Measurements from ENCODE around the gene CASP4. TPM values are rescaled to one million over a fixed set of nuclear protein-coding genes. Genes with fewer than 3 reads are reported as not detected.

CASP4 gene
- total RNA-seq, 1 experiment from 2014 or later, result 21.1 TPM

DNA sequence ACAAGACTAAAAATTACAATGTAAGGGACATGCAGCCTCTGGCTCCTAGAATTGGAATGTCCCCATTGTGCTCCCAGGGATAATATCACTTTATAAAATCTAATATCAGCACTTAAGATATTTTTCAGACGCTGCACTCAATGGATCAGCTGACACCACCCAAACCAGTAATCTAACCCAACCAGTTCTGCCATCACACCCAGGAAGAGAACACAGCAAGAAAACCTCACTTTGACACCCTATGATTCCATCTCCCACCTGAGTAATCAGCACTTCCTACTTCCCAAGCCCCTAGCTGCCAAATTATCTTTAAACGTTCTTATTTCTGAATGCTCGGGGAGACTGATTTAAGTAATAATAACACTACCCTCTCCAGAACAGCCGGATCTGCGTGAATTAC is 2.6 kb downstream of the CASP4 start:
- DNase-seq (ENCODE audit: low read depth, low spot score), result no peak
- ATAC-seq, result no peak
- no peaks in the 10 kb centered on the region for H3K79me2 ChIP-seq (ENCODE audit: insufficient read depth, low read length)
- no peak overlapping the region for H3K4me3 ChIP-seq (replicated peaks in 1 of 2; ENCODE audit: low read depth in 1 of 2, low read length in 2 of 2)
- no peaks in the 10 kb centered on the region for H3K36me3 ChIP-seq (ENCODE audit: control insufficient read depth in 1 of 2, insufficient read depth in 2 of 2, low read length in 2 of 2)
- TF ChIP-seq ELF1 (IDR thresholded peaks at IDR 0.05; ENCODE audit: borderline replicate concordance, low read depth), result no peak
- TF ChIP-seq EZH2 (IDR thresholded peaks at IDR 0.05), result no peak
- no peak for TF ChIP-seq SIN3A (IDR thresholded peaks at IDR 0.05; ENCODE audit: low read depth)
- no peaks in the 10 kb centered on the region for H3K27me3 ChIP-seq (ENCODE audit: insufficient read depth, low read length)
- H3K4me2 ChIP-seq (ENCODE audit: low read length), result no peak overlapping the region
- no peak overlapping the region for H3K27ac ChIP-seq (ENCODE audit: low read depth, low read length)
- H4K20me1 ChIP-seq (ENCODE audit: insufficient read depth), result no peaks in the 10 kb centered on the region
- ChIA-PET POLR2A (no interaction called here), RAD21 (ENCODE audit: low non-redundant PET in 1 of 2, low total read pairs in 2 of 2, uncharacterized antibody in 2 of 2, unreplicated experiment in 2 of 2) (no interaction called here), CTCF (no interaction called here)
- H3K9me3 ChIP-seq (ENCODE audit: control insufficient read depth in 1 of 2, insufficient read depth in 1 of 2, low read depth in 1 of 2, low read length in 2 of 2), result no peaks in the 10 kb centered on the region
- H2AFZ ChIP-seq (ENCODE audit: low read depth, low read length, poor library complexity, severe bottlenecking), result no peak overlapping the region
- intact Hi-C loops (cut with micrococcal nuclease), result no loop called here
- peaks cover 8 to 26% of the 10 kb centered on the region in 2 experiments for H3K4me1 ChIP-seq (ENCODE audit: control insufficient read depth in 1 of 2, insufficient read depth in 2 of 2, low read length in 2 of 2)
- BruUV-seq (replicated peaks), result no TSS peak
- H3K9me2 ChIP-seq (ENCODE audit: insufficient read depth), result no peaks in the 10 kb centered on the region
- H3K9ac ChIP-seq (ENCODE audit: low read length), result no peak overlapping the region

DNA sequence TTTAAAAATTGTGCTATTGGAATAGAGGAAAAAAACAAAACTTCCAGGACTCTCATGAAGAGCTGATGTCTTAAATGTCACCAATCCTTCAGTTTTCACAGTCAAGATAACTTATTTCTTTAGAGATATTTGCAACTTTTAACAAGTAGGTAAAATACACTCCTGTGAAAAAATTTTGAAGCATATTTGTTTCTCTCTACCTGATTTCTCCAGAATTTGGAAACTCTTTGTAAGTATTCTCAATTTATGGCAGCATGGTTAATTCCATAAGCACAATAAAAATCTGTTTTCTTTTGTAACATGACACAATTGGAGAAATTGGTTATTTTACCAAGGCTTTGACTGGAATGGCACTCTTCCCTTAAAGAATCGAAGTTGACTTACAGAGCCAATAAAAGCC is 4.1 kb downstream of the CASP4 start:
- Histone ChIP-seq H2AFZ (ENCODE audit: low read depth, low read length, poor library complexity, severe bottlenecking) (no peak overlapping the region), H3K36me3 (ENCODE audit: control insufficient read depth in 1 of 2, insufficient read depth in 2 of 2, low read length in 2 of 2) (no peaks in the 10 kb centered on the region), H4K20me1 (ENCODE audit: insufficient read depth) (no peaks in the 10 kb centered on the region), H3K4me2 (ENCODE audit: low read length) (no peak overlapping the region), H3K4me1 (ENCODE audit: control insufficient read depth in 1 of 2, insufficient read depth in 2 of 2, low read length in 2 of 2) (peaks cover 8 to 26% of the 10 kb centered on the region in 2 experiments), H3K9me3 (ENCODE audit: control insufficient read depth in 1 of 2, insufficient read depth in 1 of 2, low read depth in 1 of 2, low read length in 2 of 2) (no peaks in the 10 kb centered on the region), H3K4me3 (replicated peaks in 1 of 2; ENCODE audit: low read depth in 1 of 2, low read length in 2 of 2) (no peak overlapping the region), H3K79me2 (ENCODE audit: insufficient read depth, low read length) (no peaks in the 10 kb centered on the region), H3K9me2 (ENCODE audit: insufficient read depth) (no peaks in the 10 kb centered on the region), H3K9ac (ENCODE audit: low read length) (no peak overlapping the region), H3K27me3 (ENCODE audit: insufficient read depth, low read length) (no peaks in the 10 kb centered on the region), H3K27ac (ENCODE audit: low read depth, low read length) (no peak overlapping the region)
- ChIA-PET RAD21 (ENCODE audit: low non-redundant PET in 1 of 2, low total read pairs in 2 of 2, uncharacterized antibody in 2 of 2, unreplicated experiment in 2 of 2) (no interaction called here), POLR2A (no interaction called here), CTCF (no interaction called here)
- ATAC-seq, result no peak
- intact Hi-C loops (cut with micrococcal nuclease), result no loop called here
- no peak for DNase-seq (ENCODE audit: low read depth, low spot score)
- BruUV-seq (replicated peaks), result no TSS peak
- TF ChIP-seq, protein P1, sequence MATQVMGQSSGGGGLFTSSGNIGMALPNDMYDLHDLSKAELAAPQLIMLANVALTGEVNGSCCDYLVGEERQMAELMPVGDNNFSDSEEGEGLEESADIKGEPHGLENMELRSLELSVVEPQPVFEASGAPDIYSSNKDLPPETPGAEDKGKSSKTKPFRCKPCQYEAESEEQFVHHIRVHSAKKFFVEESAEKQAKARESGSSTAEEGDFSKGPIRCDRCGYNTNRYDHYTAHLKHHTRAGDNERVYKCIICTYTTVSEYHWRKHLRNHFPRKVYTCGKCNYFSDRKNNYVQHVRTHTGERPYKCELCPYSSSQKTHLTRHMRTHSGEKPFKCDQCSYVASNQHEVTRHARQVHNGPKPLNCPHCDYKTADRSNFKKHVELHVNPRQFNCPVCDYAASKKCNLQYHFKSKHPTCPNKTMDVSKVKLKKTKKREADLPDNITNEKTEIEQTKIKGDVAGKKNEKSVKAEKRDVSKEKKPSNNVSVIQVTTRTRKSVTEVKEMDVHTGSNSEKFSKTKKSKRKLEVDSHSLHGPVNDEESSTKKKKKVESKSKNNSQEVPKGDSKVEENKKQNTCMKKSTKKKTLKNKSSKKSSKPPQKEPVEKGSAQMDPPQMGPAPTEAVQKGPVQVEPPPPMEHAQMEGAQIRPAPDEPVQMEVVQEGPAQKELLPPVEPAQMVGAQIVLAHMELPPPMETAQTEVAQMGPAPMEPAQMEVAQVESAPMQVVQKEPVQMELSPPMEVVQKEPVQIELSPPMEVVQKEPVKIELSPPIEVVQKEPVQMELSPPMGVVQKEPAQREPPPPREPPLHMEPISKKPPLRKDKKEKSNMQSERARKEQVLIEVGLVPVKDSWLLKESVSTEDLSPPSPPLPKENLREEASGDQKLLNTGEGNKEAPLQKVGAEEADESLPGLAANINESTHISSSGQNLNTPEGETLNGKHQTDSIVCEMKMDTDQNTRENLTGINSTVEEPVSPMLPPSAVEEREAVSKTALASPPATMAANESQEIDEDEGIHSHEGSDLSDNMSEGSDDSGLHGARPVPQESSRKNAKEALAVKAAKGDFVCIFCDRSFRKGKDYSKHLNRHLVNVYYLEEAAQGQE (IDR thresholded peaks at IDR 0.05; ENCODE audit: low read depth), result no peak
- no peak for TF ChIP-seq YY1 (IDR thresholded peaks at IDR 0.05; ENCODE audit: extremely low read depth, insufficient replicate concordance, low read depth, low read length)
- no peak for TF ChIP-seq ZFX (IDR thresholded peaks at IDR 0.05)
- TF ChIP-seq, protein P2, sequence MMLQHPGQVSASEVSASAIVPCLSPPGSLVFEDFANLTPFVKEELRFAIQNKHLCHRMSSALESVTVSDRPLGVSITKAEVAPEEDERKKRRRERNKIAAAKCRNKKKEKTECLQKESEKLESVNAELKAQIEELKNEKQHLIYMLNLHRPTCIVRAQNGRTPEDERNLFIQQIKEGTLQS (IDR thresholded peaks at IDR 0.05), result no peak
- TF ChIP-seq, protein P3, sequence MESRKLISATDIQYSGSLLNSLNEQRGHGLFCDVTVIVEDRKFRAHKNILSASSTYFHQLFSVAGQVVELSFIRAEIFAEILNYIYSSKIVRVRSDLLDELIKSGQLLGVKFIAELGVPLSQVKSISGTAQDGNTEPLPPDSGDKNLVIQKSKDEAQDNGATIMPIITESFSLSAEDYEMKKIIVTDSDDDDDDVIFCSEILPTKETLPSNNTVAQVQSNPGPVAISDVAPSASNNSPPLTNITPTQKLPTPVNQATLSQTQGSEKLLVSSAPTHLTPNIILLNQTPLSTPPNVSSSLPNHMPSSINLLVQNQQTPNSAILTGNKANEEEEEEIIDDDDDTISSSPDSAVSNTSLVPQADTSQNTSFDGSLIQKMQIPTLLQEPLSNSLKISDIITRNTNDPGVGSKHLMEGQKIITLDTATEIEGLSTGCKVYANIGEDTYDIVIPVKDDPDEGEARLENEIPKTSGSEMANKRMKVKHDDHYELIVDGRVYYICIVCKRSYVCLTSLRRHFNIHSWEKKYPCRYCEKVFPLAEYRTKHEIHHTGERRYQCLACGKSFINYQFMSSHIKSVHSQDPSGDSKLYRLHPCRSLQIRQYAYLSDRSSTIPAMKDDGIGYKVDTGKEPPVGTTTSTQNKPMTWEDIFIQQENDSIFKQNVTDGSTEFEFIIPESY (IDR thresholded peaks at IDR 0.05; ENCODE audit: extremely low read depth, insufficient replicate concordance, low read length), result no peak
- TF ChIP-seq POLR2AphosphoS5 (IDR thresholded peaks at IDR 0.05; ENCODE audit: low read depth, low read length), result no peak
- no peak for TF ChIP-seq RAD21 (IDR thresholded peaks at IDR 0.05; ENCODE audit: low read depth)
- TF ChIP-seq, protein P4, sequence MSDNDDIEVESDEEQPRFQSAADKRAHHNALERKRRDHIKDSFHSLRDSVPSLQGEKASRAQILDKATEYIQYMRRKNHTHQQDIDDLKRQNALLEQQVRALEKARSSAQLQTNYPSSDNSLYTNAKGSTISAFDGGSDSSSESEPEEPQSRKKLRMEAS (IDR thresholded peaks at IDR 0.05), result no peak
- no peak for TF ChIP-seq CEBPB (IDR thresholded peaks at IDR 0.05; ENCODE audit: low read depth)
- TF ChIP-seq TCF7L2 (IDR thresholded peaks at IDR 0.05; ENCODE audit: borderline replicate concordance, extremely low read depth, insufficient read depth, insufficient read length), result no peak
- no peak for TF ChIP-seq EGR1 (IDR thresholded peaks at IDR 0.05; ENCODE audit: low read depth)
- no peak for TF ChIP-seq FOSL1 (IDR thresholded peaks at IDR 0.05; ENCODE audit: low read depth)
- no peak for TF ChIP-seq POLR2A (IDR thresholded peaks at IDR 0.05; ENCODE audit: borderline replicate concordance, extremely low read depth, insufficient read depth, insufficient read length)
- no peak for TF ChIP-seq SRF (IDR thresholded peaks at IDR 0.05; ENCODE audit: low read depth)
- no peak for TF ChIP-seq EZH2 (IDR thresholded peaks at IDR 0.05)
- no peak for TF ChIP-seq SP1 (IDR thresholded peaks at IDR 0.05; ENCODE audit: low read depth)
